Activated naive CD8-positive, alpha-beta T cell treated with anti-CD3 and anti-CD28 coated beads, Interleukin-2, amount 50 U/mL, for 24 hours (primary cell): Measurements from ENCODE around the gene MED12L.
A peak's percentile ranks its signal among the peaks of the same experiment; 100 is the strongest.
"Not testable (repeated sequence)": the region's sequence is repeated elsewhere in the genome, so short reads cannot be mapped to it uniquely, and the experiment has no call there.

ENCODE experiments used
- ATAC-seq: fragments of 150-1000 bp; cut with Tn5 transposase; one replicate; pipeline ENCODE4 v1.10.0; 2021
- DNase-seq: peaks from one replicate; pipeline ENCODE4 v3.0.0; 2021
- H3K27ac Mint-ChIP-seq: one replicate; pipeline ENCODE4 v1.8.0; 2021; ENCODE audit warnings: mild to moderate bottlenecking, mixed read lengths
- H3K27me3 Mint-ChIP-seq: one replicate; pipeline ENCODE4 v1.8.0; 2021; ENCODE audit warnings: mixed read lengths
- H3K36me3 Mint-ChIP-seq: one replicate; pipeline ENCODE4 v1.8.0; 2021; ENCODE audit warnings: low read depth, mixed read lengths
- H3K4me1 Mint-ChIP-seq: one replicate; pipeline ENCODE4 v1.8.0; 2021; ENCODE audit warnings: mixed read lengths
- H3K4me3 Mint-ChIP-seq: one replicate; pipeline ENCODE4 v1.8.0; 2021; ENCODE audit warnings: mild to moderate bottlenecking, moderate library complexity, mixed read lengths
- H3K9me3 Mint-ChIP-seq: one replicate; pipeline ENCODE4 v1.8.0; 2021; ENCODE audit warnings: mixed read lengths

MED12L gene

DNA sequence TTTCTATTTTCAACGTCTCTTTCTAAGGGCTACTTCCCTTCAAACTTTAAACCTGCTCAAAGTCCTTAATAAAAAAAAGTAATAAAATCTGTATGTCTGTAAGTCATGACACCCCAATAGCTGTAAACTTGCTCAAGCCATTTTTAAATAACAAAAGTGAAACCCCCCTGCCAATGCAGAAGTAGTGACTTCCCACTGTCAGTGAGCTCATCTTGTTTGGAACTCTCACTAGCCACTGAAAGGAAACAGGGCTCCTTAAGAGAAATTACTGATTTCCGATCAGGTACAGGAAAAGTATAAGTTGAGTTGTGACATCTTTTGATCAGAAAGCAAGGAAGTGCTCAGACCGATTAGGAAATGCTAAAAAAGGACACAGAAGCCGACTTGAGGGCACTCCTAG is 145.2 kb downstream of the MED12L start:
- Mint-ChIP-seq H3K9me3 (no peaks in the 10 kb centered on the region), H3K4me3 (peak overlapping the region; percentile 55), H3K36me3 (no peaks in the 10 kb centered on the region), H3K27ac (peak overlapping the region; percentile 84), H3K4me1 (peaks cover 54% of the 10 kb centered on the region), H3K27me3 (no peaks in the 10 kb centered on the region)
- ATAC-seq (peak; percentile 12), DNase-seq (no peak)

DNA sequence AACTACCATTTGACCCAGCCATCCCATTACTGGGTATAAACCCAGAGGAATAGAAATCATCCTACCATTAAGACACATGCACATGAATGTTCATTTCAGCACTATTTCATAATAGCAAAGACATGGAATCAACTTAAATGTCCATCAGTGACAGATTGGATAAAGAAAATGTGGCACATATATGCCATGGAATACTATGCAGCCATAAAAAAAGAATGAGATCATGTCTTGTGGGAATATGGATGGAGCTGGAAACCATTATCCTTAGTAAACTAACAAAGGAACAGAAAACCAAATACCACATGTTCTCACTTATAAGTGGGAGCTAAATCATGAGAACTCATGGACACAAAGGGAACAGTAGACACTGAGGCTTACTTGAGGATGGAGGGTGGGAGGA is 146.9 kb downstream of the MED12L start:
- H3K9me3 Mint-ChIP-seq = not testable (repeated sequence)

DNA sequence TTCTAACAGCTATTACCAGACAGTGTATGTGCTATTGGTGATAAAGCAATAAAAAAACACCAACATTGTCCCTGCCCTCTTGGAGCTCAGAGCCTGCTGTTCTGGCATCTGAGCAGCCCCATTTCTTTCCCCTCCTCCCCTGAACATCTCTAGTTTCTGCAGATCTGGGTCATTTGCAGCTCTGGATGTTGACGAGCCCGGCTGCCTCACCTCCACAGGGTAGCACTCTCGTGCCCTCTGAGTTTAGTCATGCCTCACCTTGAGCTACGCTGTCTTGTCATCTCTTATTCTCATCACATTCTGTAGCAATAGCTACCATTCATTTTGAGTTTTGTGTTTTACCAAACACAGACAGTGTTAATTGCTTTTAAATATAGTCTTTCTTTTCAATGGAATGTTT is 147.5 kb downstream of the MED12L start:
- Mint-ChIP-seq H3K4me1 (peaks cover 30% of the 10 kb centered on the region), H3K4me3 (no peak overlapping the region), H3K36me3 (no peaks in the 10 kb centered on the region), H3K27ac (no peak overlapping the region), H3K9me3 (no peaks in the 10 kb centered on the region), H3K27me3 (no peaks in the 10 kb centered on the region)
- DNase-seq (no peak), ATAC-seq (no peak)

More for the DNA sequence above, 146.9 kb downstream of the MED12L start:
- H3K36me3 Mint-ChIP-seq, H3K27me3 Mint-ChIP-seq, ATAC-seq, H3K4me3 Mint-ChIP-seq, H3K27ac Mint-ChIP-seq, DNase-seq: not testable (repeated sequence)
- peaks cover 36% of the 10 kb centered on the region for H3K4me1 Mint-ChIP-seq

DNA sequence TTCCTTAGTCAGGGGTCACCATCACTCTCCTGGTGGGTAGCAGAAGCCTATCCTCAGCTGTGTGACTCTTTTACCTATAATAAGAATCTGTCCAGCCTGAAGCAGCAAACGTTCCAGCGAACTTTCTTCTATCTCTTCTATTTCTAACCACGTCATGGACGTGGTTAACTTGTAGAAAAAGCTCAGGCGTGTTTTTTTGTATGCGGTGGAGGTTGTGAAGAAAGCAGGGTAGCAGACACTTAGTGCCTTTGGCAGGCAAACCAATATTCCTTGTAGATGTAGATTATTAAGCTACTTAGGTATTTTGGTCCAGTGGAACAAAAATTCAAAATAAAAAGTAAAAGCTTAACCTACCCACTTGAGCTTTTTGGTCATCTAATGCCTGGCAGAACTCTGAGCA is 149.4 kb downstream of the MED12L start:
- Mint-ChIP-seq H3K27me3 (no peaks in the 10 kb centered on the region), H3K4me1 (peaks cover 18% of the 10 kb centered on the region), H3K9me3 (no peaks in the 10 kb centered on the region), H3K27ac (no peak overlapping the region), H3K4me3 (no peak overlapping the region), H3K36me3 (no peaks in the 10 kb centered on the region)
- ATAC-seq (no peak), DNase-seq (no peak)

DNA sequence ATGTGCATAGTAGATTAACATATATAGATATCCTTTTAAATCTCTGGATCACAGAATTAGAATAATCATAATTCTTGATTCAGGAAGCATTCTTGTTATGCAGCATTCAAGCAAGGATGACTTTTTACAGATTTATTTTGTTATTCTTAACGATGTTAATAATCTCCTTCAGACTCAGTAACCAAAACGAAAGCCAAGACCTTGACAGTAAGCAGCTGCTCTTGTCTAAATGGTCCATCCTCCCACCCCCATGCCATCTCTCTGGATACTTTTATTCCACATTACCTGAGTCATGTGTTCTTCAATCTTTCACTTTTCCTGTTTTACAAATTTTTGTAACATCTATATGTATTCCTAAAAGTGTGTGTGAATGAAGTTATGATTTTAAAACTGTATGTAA is 150.9 kb downstream of the MED12L start:
- Mint-ChIP-seq H3K4me1 (peaks cover 4% of the 10 kb centered on the region), H3K27ac (no peak overlapping the region), H3K4me3 (no peak overlapping the region), H3K36me3 (no peaks in the 10 kb centered on the region), H3K27me3 (no peaks in the 10 kb centered on the region), H3K9me3 (no peaks in the 10 kb centered on the region)
- no peak for DNase-seq
- no peak for ATAC-seq

DNA sequence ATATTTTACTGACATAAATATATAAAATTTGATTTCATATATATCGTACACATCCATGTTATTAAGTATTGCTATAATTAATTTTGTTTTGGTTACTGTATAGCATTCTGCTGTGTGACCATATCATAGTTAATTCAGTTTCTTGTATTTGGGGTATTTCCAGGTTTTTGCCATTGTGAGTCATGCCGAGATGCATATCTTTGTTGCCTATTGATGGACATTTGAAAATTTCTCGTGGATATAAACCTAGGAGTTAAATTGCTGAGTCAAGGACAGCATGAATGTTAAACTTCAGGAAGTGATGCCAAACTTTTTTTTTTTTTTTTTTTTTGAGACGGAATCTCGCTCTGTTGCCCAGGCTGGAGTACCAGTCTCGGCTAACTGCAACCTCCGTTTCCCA is 151.3 kb downstream of the MED12L start:
- ATAC-seq = no peak
- no peak overlapping the region for H3K4me3 Mint-ChIP-seq
- no peaks in the 10 kb centered on the region for H3K36me3 Mint-ChIP-seq
- no peak for DNase-seq
- no peaks in the 10 kb centered on the region for H3K9me3 Mint-ChIP-seq
- no peaks in the 10 kb centered on the region for H3K27me3 Mint-ChIP-seq
- H3K4me1 Mint-ChIP-seq = no peaks in the 10 kb centered on the region
- H3K27ac Mint-ChIP-seq = no peak overlapping the region

DNA sequence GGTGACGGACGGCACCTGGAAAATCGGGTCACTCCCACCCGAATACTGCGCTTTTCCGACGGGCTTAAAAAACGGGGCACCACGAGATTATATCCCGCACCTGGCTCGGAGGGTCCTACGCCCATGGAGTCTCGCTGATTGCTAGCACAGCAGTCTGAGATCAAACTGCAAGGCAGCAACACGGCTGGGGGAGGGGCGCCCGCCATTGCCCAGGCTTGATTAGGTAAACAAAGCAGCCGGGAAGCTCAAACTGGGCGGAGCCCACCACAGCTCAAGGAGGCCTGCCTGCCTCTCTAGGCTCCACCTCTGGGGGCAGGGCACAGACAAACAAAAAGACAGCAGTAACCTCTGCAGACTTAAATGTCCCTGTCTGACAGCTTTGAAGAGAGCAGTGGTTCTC is 156.5 kb downstream of the MED12L start:
- not testable (repeated sequence) for H3K27ac Mint-ChIP-seq, DNase-seq, H3K9me3 Mint-ChIP-seq, H3K4me1 Mint-ChIP-seq, ATAC-seq, H3K4me3 Mint-ChIP-seq, H3K27me3 Mint-ChIP-seq, H3K36me3 Mint-ChIP-seq

DNA sequence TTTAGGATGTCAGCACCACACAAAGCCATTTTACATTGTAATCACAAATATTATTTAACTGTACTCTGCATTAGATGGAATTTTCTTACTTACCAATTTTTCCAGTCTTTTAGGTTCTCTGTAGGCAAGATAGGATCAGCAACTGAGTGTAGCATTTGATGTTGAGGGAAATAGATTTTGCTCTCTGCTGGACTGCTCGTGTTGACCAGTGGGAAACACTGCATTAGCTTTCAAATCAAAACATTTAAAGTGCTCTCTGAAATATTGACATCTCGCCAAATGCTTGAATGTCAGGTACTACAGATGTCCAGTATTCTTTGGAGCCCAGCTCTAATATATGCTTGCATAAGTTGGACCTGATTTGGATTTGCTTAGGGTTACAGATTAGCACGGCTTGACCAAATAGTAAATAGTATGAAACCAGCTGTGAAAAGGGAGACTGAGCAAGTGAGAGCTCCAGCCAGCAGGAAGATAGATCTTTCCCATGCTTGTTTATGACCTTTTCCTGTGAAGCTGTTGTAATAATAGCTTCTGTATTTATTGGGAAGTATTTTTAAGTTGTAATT is 163.4 kb downstream of the MED12L start:
- no peaks in the 10 kb centered on the region for H3K4me1 Mint-ChIP-seq
- no peak overlapping the region for H3K4me3 Mint-ChIP-seq

DNA sequence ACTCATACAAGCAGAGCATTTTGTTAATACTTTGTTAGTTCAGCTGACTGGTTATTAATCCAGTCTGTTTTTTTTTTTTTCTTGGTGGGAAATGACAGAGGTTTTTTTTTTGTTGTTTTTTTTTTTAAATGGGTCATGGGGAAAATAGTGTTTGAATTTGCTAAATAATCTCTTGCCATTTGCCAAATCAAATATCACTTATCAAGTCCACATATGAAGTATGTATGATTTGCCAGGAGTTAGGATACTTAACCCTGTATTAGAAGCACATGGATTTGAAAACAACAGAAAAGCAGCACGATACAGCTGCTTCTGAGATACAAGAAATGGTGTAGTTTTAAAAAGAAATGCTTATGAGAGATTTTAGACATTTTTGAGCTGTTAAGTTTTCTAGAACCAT is 171.3 kb downstream of the MED12L start:
- no peaks in the 10 kb centered on the region for H3K9me3 Mint-ChIP-seq
- H3K4me1 Mint-ChIP-seq = no peaks in the 10 kb centered on the region
- DNase-seq = no peak
- peaks cover 2% of the 10 kb centered on the region for H3K27me3 Mint-ChIP-seq
- no peaks in the 10 kb centered on the region for H3K36me3 Mint-ChIP-seq
- ATAC-seq = no peak
- H3K4me3 Mint-ChIP-seq = no peak overlapping the region
- no peak overlapping the region for H3K27ac Mint-ChIP-seq

More for the DNA sequence above, 163.4 kb downstream of the MED12L start:
- Mint-ChIP-seq H3K9me3 (no peaks in the 10 kb centered on the region), H3K27ac (no peak overlapping the region), H3K27me3 (no peaks in the 10 kb centered on the region), H3K36me3 (no peaks in the 10 kb centered on the region)
- no peak for ATAC-seq
- no peak for DNase-seq

DNA sequence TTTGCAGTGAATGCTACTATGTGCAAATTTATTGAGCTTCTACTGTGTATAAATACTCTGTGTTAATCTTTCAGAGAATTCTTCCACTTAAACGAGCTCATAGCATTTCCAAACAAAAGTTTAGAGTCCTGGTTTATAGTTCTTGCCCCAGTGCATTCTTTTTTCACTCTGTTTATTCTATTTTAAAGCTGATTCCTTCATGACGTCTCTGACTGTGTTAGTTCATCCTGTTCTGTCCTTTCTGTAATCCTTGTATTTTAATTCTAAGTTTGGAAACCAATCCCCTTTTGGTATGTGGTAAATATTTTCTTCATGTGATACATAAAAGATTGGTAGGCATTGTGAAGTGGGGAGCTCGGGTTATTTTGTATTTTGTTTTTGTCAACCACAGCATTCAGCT is 174.2 kb downstream of the MED12L start:
- Mint-ChIP-seq H3K4me1 (no peaks in the 10 kb centered on the region), H3K9me3 (no peaks in the 10 kb centered on the region), H3K27ac (no peak overlapping the region), H3K36me3 (no peaks in the 10 kb centered on the region), H3K27me3 (peaks cover 2% of the 10 kb centered on the region), H3K4me3 (no peak overlapping the region)
- no peak for DNase-seq
- no peak for ATAC-seq

DNA sequence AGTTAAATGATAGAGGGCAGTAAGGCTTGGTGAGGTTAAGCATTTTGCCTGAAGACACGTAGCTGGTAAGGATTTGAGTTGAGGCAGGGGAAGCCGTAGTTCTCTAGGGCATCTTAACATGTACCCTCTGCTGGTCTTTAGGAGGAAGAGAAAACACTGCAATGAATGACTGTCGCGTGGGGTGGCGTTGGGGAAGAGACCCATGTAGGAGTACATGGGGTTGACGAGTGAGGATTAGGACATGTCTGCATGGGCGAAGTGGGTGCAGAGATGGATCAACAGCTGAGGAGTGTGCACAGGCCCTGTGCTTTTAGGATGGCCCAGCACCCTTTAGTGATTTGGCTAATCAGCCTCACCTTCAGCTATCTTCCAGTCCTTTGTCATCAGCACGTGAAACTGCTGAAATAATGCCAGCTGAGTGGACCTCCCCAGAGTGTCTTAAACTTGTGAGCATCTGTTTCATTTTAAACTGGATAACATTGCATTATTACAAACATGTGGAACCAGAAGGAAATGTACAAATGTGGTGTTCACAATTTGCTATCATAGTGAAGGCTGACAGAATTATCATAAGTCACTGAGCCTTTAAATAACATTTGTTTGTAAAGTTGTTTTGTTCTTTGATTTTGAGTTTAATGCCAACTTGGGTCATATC is 177.5 kb downstream of the MED12L start:
- ATAC-seq = no peak
- Mint-ChIP-seq H3K9me3 (no peaks in the 10 kb centered on the region), H3K36me3 (no peaks in the 10 kb centered on the region), H3K27ac (no peak overlapping the region), H3K4me1 (peaks cover 14% of the 10 kb centered on the region), H3K27me3 (peaks cover 2% of the 10 kb centered on the region), H3K4me3 (no peak overlapping the region)
- DNase-seq = no peak

DNA sequence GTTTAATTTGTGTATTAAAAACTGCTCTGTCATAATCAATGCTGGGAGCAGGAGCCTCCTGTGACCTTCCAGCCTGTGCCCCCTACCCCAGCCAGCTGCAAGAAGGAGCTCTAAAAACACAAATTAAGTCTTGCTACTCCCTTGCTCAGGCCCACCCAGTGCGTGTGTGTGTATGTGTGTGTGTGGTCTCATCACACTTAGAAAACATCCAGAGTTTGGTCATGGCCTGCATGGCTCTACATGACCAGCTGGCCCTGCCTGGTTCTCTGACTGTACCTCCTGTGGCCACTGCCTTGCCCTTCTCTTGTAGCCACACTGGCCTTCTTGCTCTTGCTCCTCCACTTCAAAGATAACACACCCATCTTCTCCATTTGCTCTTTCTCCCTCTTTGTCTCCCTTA is 179.1 kb downstream of the MED12L start:
- DNase-seq (no peak), ATAC-seq (no peak)
- no peak overlapping the region for H3K27ac Mint-ChIP-seq
- peaks cover 2% of the 10 kb centered on the region for H3K36me3 Mint-ChIP-seq
- H3K9me3 Mint-ChIP-seq = no peaks in the 10 kb centered on the region
- no peak overlapping the region for H3K4me3 Mint-ChIP-seq
- H3K4me1 Mint-ChIP-seq = peaks cover 29% of the 10 kb centered on the region
- H3K27me3 Mint-ChIP-seq = peaks cover 4% of the 10 kb centered on the region

DNA sequence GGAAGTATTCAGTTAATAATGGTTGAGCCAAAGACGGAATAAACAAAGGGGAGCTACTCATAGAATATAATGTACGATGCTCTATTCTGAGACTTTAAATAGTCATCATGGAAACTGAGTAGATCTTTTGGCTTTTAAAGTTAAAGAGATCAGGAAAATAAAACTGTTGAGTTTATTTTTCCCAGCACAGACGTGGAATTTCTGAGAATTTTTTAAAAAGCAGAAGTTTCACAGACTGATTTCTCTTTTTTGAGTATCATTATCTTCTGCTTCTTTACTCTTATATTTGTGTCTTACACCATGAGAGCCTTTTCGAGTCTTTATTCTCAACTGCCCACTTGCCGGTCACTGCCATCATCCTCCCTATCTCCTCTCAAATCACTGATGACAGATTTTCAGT is 179.7 kb downstream of the MED12L start:
- no peak for ATAC-seq
- H3K36me3 Mint-ChIP-seq = peaks cover 2% of the 10 kb centered on the region
- H3K4me3 Mint-ChIP-seq = no peak overlapping the region
- no peak overlapping the region for H3K27ac Mint-ChIP-seq
- peaks cover 34% of the 10 kb centered on the region for H3K4me1 Mint-ChIP-seq
- H3K27me3 Mint-ChIP-seq = peaks cover 3% of the 10 kb centered on the region
- no peaks in the 10 kb centered on the region for H3K9me3 Mint-ChIP-seq
- DNase-seq = no peak

DNA sequence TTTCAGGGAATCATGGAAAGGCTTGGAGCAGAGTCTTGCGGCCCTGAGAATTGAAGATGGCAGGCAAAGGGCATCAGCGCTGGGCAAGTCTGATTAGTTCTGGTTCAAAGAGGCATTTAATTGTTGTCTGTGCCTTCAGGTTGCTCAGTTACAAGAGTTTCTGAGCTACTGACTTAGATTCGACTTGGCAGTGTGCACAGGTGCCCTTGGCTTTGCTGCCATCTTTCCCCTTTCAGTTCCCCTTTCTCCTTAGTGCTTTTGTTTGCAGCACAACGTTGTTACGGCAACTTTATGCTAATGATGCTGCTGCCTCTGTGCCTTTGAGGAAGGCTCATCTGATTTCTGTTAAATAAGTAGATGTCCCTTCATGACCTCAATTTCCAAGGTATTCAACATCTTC is 180.4 kb downstream of the MED12L start:
- Mint-ChIP-seq H3K27me3 (peaks cover 3% of the 10 kb centered on the region), H3K4me1 (peaks cover 38% of the 10 kb centered on the region), H3K4me3 (no peak overlapping the region), H3K9me3 (no peaks in the 10 kb centered on the region), H3K36me3 (peaks cover 2% of the 10 kb centered on the region), H3K27ac (no peak overlapping the region)
- no peak for ATAC-seq
- no peak for DNase-seq

DNA sequence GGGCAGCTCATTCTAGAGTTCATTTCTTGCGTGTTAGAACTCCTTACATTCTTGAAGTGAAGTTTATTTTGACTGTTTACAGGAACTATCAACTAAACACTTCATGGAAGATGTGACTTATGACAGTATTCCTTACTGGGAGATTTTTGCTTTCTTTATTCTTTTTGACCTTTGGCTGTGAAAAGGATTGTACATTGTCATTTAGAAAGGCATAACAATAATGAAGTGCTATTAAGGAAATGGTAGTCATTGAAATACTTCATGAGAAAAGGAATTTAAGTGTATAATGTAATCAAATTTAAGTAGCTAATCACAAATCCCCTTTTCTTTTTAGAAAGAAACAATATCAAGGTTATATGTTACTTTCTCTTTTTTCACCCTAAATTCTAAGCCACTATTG is 181.6 kb downstream of the MED12L start:
- DNase-seq = no peak
- ATAC-seq = no peak
- H3K27me3 Mint-ChIP-seq = peaks cover 3% of the 10 kb centered on the region
- peaks cover 2% of the 10 kb centered on the region for H3K36me3 Mint-ChIP-seq
- H3K4me3 Mint-ChIP-seq = no peak overlapping the region
- no peaks in the 10 kb centered on the region for H3K9me3 Mint-ChIP-seq
- H3K27ac Mint-ChIP-seq = peak overlapping the region; percentile 11
- peaks cover 45% of the 10 kb centered on the region for H3K4me1 Mint-ChIP-seq
